Mesendoderm (in vitro differentiated cells): ENCODE measurements around the gene KNSTRN.

ENCODE experiments used
- DNase-seq: peaks from one replicate; pipeline ENCODE4 v3.0.0; 2013
- H2AK5ac ChIP-seq: 2 replicates; pipeline ENCODE4 v1.6.1; 2013; ENCODE audit warnings: low read length, inconsistent platforms
- H2BK120ac ChIP-seq: 2 replicates; pipeline ENCODE4 v1.6.1; 2013; ENCODE audit warnings: low read depth, mild to moderate bottlenecking, low read length, moderate library complexity, mixed read lengths
- H2BK15ac ChIP-seq: replicated peaks from 2 replicates; pipeline ENCODE4 v1.6.1; 2013; ENCODE audit warnings: low read depth, mild to moderate bottlenecking, moderate library complexity
- H2BK5ac ChIP-seq: 2 replicates; pipeline ENCODE4 v1.6.1; 2013; ENCODE audit warnings: low read length, inconsistent platforms
- H3K18ac ChIP-seq: 2 replicates; pipeline ENCODE4 v1.6.1; 2013; ENCODE audit warnings: mild to moderate bottlenecking, low read length, mixed read lengths
- H3K23ac ChIP-seq: one replicate; pipeline ENCODE4 v1.6.1; 2013; ENCODE audit warnings: low read length
- H3K27ac ChIP-seq: 2 replicates; pipeline ENCODE4 v1.5.1; 2013; ENCODE audit warnings: low read depth, mild to moderate bottlenecking, inconsistent platforms, low read length, moderate library complexity
- H3K27me3 ChIP-seq: 2 replicates; pipeline ENCODE4 v1.6.1; 2013; ENCODE audit warnings: low read length, control low read depth, mild to moderate bottlenecking, inconsistent platforms; ENCODE audit not compliant: insufficient read depth, poor library complexity
- H3K36me3 ChIP-seq: 2 replicates; pipeline ENCODE4 v1.6.1; 2013; ENCODE audit warnings: low read length, inconsistent platforms; ENCODE audit not compliant: control insufficient read depth, insufficient read depth
- H3K4ac ChIP-seq: one replicate; pipeline ENCODE4 v1.6.1; 2013; ENCODE audit warnings: low read depth, mild to moderate bottlenecking, low read length, moderate library complexity
- H3K4me1 ChIP-seq: 2 replicates; pipeline ENCODE4 v1.6.1; 2013; ENCODE audit warnings: low read depth, low read length, inconsistent platforms; ENCODE audit not compliant: control insufficient read depth
- H3K4me2 ChIP-seq: 2 replicates; pipeline ENCODE4 v1.6.1; 2013; ENCODE audit warnings: low read length
- H3K4me3 ChIP-seq: 2 replicates; pipeline ENCODE4 v1.5.1; 2013; ENCODE audit warnings: mild to moderate bottlenecking, low read length
- H3K56ac ChIP-seq: one replicate; pipeline ENCODE4 v1.6.1; 2013; ENCODE audit warnings: low read length
- H3K79me1 ChIP-seq: 2 replicates; pipeline ENCODE4 v1.6.1; 2013; ENCODE audit warnings: low read length, inconsistent platforms
- H3K79me2 ChIP-seq: 2 replicates; pipeline ENCODE4 v1.6.1; 2013; ENCODE audit warnings: mild to moderate bottlenecking, low read length; ENCODE audit not compliant: control insufficient read depth, insufficient read depth
- H3K9ac ChIP-seq: 2 replicates; pipeline ENCODE4 v1.6.1; 2013; ENCODE audit warnings: low read length, inconsistent platforms
- H4K5ac ChIP-seq: one replicate; pipeline ENCODE4 v1.6.1; 2013; ENCODE audit warnings: low read length
- H4K8ac ChIP-seq: one replicate; pipeline ENCODE4 v1.6.1; 2013; ENCODE audit warnings: low read depth, mild to moderate bottlenecking, control low read depth, low read length, moderate library complexity
- WGBS: extraction: QIAGEN DNeasy Blood & Tissue Kit; methylation state at CpG from one replicate; pipeline ENCODE4 v1.1.7; 2013; ENCODE audit warnings: low lambda C conversion rate, missing lambda C conversion rate; ENCODE audit not compliant: insufficient coverage; ENCODE audit errors: extremely low coverage; 5-methylcytosine and 5-hydroxymethylcytosine counted together

The KNSTRN gene

GRCh38 chr15:40409366-40409765 is 26.8 kb downstream of the KNSTRN start:
- H2BK120ac ChIP-seq: no peak overlapping the region
- no peaks in the 10 kb centered on the region for H3K4me1 ChIP-seq
- DNase-seq: no peak
- peaks cover 14% of the 10 kb centered on the region for H3K79me2 ChIP-seq
- no peak overlapping the region for H2BK15ac ChIP-seq
- no peak overlapping the region for H3K18ac ChIP-seq
- no peak overlapping the region for H3K27ac ChIP-seq
- no peak overlapping the region for H2AK5ac ChIP-seq
- H4K5ac ChIP-seq: no peak overlapping the region
- no peak overlapping the region for H3K4ac ChIP-seq
- H3K9ac ChIP-seq: no peak overlapping the region
- peaks cover 15% of the 10 kb centered on the region for H3K79me1 ChIP-seq
- H2BK5ac ChIP-seq: no peak overlapping the region
- peaks cover 15% of the 10 kb centered on the region for H3K36me3 ChIP-seq
- H3K23ac ChIP-seq: no peak overlapping the region
- H3K4me3 ChIP-seq: no peak overlapping the region
- no peak overlapping the region for H3K4me2 ChIP-seq
- H3K27me3 ChIP-seq: no peaks in the 10 kb centered on the region
- no peak overlapping the region for H3K56ac ChIP-seq
- H4K8ac ChIP-seq: no peak overlapping the region
- WGBS: no CpG with 5 or more reads among the region's 3 CpGs

GRCh38 chr15:40410476-40410875 is 28.0 kb downstream of the KNSTRN start:
- Histone ChIP-seq H3K4me1 (no peaks in the 10 kb centered on the region), H3K4ac (no peak overlapping the region), H3K79me2 (peaks cover 14% of the 10 kb centered on the region), H3K27me3 (no peaks in the 10 kb centered on the region), H2BK120ac (no peak overlapping the region), H3K18ac (no peak overlapping the region), H4K5ac (no peak overlapping the region), H2AK5ac (no peak overlapping the region), H2BK5ac (no peak overlapping the region), H3K4me2 (no peak overlapping the region), H3K79me1 (peaks cover 15% of the 10 kb centered on the region), H3K36me3 (peaks cover 18% of the 10 kb centered on the region), H3K23ac (no peak overlapping the region), H4K8ac (no peak overlapping the region), H3K27ac (no peak overlapping the region), H2BK15ac (no peak overlapping the region), H3K4me3 (no peak overlapping the region), H3K56ac (no peak overlapping the region), H3K9ac (no peak overlapping the region)
- no CpG with 5 or more reads among the region's 11 CpGs for WGBS
- DNase-seq: no peak

GRCh38 chr15:40412095-40412759 is 29.7 kb downstream of the KNSTRN start:
- no peak overlapping the region for H3K18ac ChIP-seq
- no peak overlapping the region for H2AK5ac ChIP-seq
- no peak overlapping the region for H2BK15ac ChIP-seq
- no peak overlapping the region for H3K56ac ChIP-seq
- peaks cover 4% of the 10 kb centered on the region for H3K79me2 ChIP-seq
- H3K4me1 ChIP-seq: no peaks in the 10 kb centered on the region
- H4K5ac ChIP-seq: no peak overlapping the region
- H3K4me3 ChIP-seq: no peak overlapping the region
- no peak overlapping the region for H3K4me2 ChIP-seq
- no peak overlapping the region for H3K9ac ChIP-seq
- no peak for DNase-seq
- WGBS: no CpG with 5 or more reads among the region's 7 CpGs
- peaks cover 11% of the 10 kb centered on the region for H3K79me1 ChIP-seq
- H3K27me3 ChIP-seq: no peaks in the 10 kb centered on the region
- no peak overlapping the region for H3K4ac ChIP-seq
- peaks cover 22% of the 10 kb centered on the region for H3K36me3 ChIP-seq
- H2BK120ac ChIP-seq: no peak overlapping the region
- no peak overlapping the region for H4K8ac ChIP-seq
- no peak overlapping the region for H2BK5ac ChIP-seq
- H3K23ac ChIP-seq: no peak overlapping the region
- H3K27ac ChIP-seq: no peak overlapping the region

- Histone ChIP-seq H4K5ac (no peak overlapping the region), H3K4me2 (no peak overlapping the region), H3K27ac (no peak overlapping the region), H3K4me1 (no peaks in the 10 kb centered on the region), H3K56ac (no peak overlapping the region), H3K9ac (no peak overlapping the region), H3K23ac (no peak overlapping the region), H3K27me3 (no peaks in the 10 kb centered on the region), H2BK15ac (no peak overlapping the region), H3K18ac (no peak overlapping the region), H2AK5ac (no peak overlapping the region), H3K79me1 (peaks cover 4% of the 10 kb centered on the region), H2BK5ac (no peak overlapping the region), H3K36me3 (peaks cover 22% of the 10 kb centered on the region), H3K4me3 (no peak overlapping the region), H3K4ac (no peak overlapping the region), H3K79me2 (no peaks in the 10 kb centered on the region), H2BK120ac (no peak overlapping the region), H4K8ac (no peak overlapping the region)
- no peak for DNase-seq
- WGBS: no CpG with 5 or more reads among the region's 9 CpGs
Measured at GRCh38 chr15:40413036-40413435, 30.5 kb downstream of the KNSTRN start.

- H3K23ac ChIP-seq: no peak overlapping the region
- no peak overlapping the region for H2AK5ac ChIP-seq
- H3K27ac ChIP-seq: no peak overlapping the region
- H3K79me2 ChIP-seq: no peaks in the 10 kb centered on the region
- no peak overlapping the region for H3K56ac ChIP-seq
- no peak overlapping the region for H4K5ac ChIP-seq
- no CpG with 5 or more reads among the region's 7 CpGs for WGBS
- H3K79me1 ChIP-seq: no peaks in the 10 kb centered on the region
- no peak overlapping the region for H4K8ac ChIP-seq
- H3K4ac ChIP-seq: no peak overlapping the region
- no peak overlapping the region for H3K18ac ChIP-seq
- DNase-seq: no peak
- no peaks in the 10 kb centered on the region for H3K4me1 ChIP-seq
- no peak overlapping the region for H3K4me3 ChIP-seq
- no peak overlapping the region for H2BK120ac ChIP-seq
- H3K27me3 ChIP-seq: no peaks in the 10 kb centered on the region
- H2BK15ac ChIP-seq: no peak overlapping the region
- H3K4me2 ChIP-seq: no peak overlapping the region
- no peak overlapping the region for H3K9ac ChIP-seq
- peaks cover 19% of the 10 kb centered on the region for H3K36me3 ChIP-seq
- no peak overlapping the region for H2BK5ac ChIP-seq
Measured at GRCh38 chr15:40414816-40415215, 32.3 kb downstream of the KNSTRN start.

GRCh38 chr15:40415226-40415625 is 32.7 kb downstream of the KNSTRN start:
- no peak for DNase-seq

More at GRCh38 chr15:40415226-40415625, 32.7 kb downstream of the KNSTRN start:
- Histone ChIP-seq H2BK120ac (no peak overlapping the region), H3K27ac (no peak overlapping the region), H3K56ac (no peak overlapping the region), H3K9ac (no peak overlapping the region), H3K36me3 (peaks cover 19% of the 10 kb centered on the region), H4K8ac (no peak overlapping the region), H3K27me3 (no peaks in the 10 kb centered on the region), H3K79me1 (no peaks in the 10 kb centered on the region), H3K79me2 (no peaks in the 10 kb centered on the region), H3K4me1 (no peaks in the 10 kb centered on the region), H3K4me2 (no peak overlapping the region), H4K5ac (no peak overlapping the region), H3K23ac (no peak overlapping the region), H2BK5ac (no peak overlapping the region), H3K4me3 (no peak overlapping the region), H2BK15ac (no peak overlapping the region), H3K18ac (no peak overlapping the region), H2AK5ac (no peak overlapping the region), H3K4ac (no peak overlapping the region)
- WGBS: no CpG with 5 or more reads among the region's 10 CpGs
